Neuronal stem cell (in vitro differentiated cells): ENCODE results near the gene FNDC8.
"Not testable (repeated sequence)": the region's sequence is repeated elsewhere in the genome, so short reads cannot be mapped to it uniquely, and the experiment has no call there.

Experiments
- DNase-seq: peaks from one replicate; pipeline ENCODE4 v3.0.0-alpha.2; 2013; ENCODE audit warnings: low spot score
- H2AFZ ChIP-seq: one replicate; pipeline ENCODE4 v1.6.1; 2013; ENCODE audit warnings: mild to moderate bottlenecking, low read length, inconsistent platforms
- H2AK5ac ChIP-seq: 2 replicates; pipeline ENCODE4 v1.6.1; 2013; ENCODE audit warnings: low read depth, mild to moderate bottlenecking, inconsistent platforms, low read length, moderate library complexity, mixed read lengths
- H2BK120ac ChIP-seq: 2 replicates; pipeline ENCODE4 v1.6.1; 2013; ENCODE audit warnings: low read depth, mild to moderate bottlenecking, inconsistent platforms, low read length, moderate library complexity, mixed read lengths
- H2BK12ac ChIP-seq: one replicate; pipeline ENCODE4 v1.6.1; 2013; ENCODE audit warnings: low read length, inconsistent platforms
- H2BK15ac ChIP-seq: 2 replicates; pipeline ENCODE4 v1.6.1; 2013; ENCODE audit warnings: mild to moderate bottlenecking, low read length, inconsistent platforms, mixed read lengths
- H2BK5ac ChIP-seq: one replicate; pipeline ENCODE4 v1.6.1; 2013; ENCODE audit warnings: inconsistent platforms, mild to moderate bottlenecking, low read length, moderate library complexity
- H3K14ac ChIP-seq: one replicate; pipeline ENCODE4 v1.6.1; 2013; ENCODE audit warnings: low read length, inconsistent platforms
- H3K18ac ChIP-seq: 2 replicates; pipeline ENCODE4 v1.6.1; 2013; ENCODE audit warnings: low read length, inconsistent platforms
- H3K23ac ChIP-seq: 2 replicates; pipeline ENCODE4 v1.6.1; 2013; ENCODE audit warnings: low read depth, mild to moderate bottlenecking, mixed read lengths, low read length, inconsistent platforms; ENCODE audit not compliant: poor library complexity
- H3K27ac ChIP-seq: replicated peaks from 3 replicates; pipeline ENCODE4 v1.5.1; 2013; ENCODE audit warnings: low read length, inconsistent platforms
- H3K27me3 ChIP-seq, 3 experiments: 2 replicates each; pipeline ENCODE4 v1.6.1; 2013; ENCODE audit warnings: low read length in 3 of 3, mild to moderate bottlenecking in 2 of 3, inconsistent platforms in 1 of 3, low read depth in 1 of 3, mixed read lengths in 1 of 3, moderate library complexity in 1 of 3; ENCODE audit not compliant: control insufficient read depth in 3 of 3, insufficient read depth in 3 of 3
- H3K36me3 ChIP-seq, 2 donors: replicated peaks in 1 of 2; 2 replicates each; pipeline ENCODE4 v1.6.1; 2013; ENCODE audit warnings: low read length in 2 of 2; ENCODE audit not compliant: control insufficient read depth in 2 of 2, insufficient read depth in 2 of 2
- H3K4ac ChIP-seq: 2 replicates; pipeline ENCODE4 v1.6.1; 2013; ENCODE audit warnings: inconsistent platforms, mild to moderate bottlenecking, low read length, moderate library complexity
- H3K4me1 ChIP-seq, 2 donors: 1 replicate in 1 of 2; 2 replicates in 1 of 2; pipeline ENCODE4 v1.6.1; 2013; ENCODE audit warnings: low read length in 2 of 2, low read depth in 1 of 2; ENCODE audit not compliant: control insufficient read depth in 2 of 2, insufficient read depth in 1 of 2
- H3K4me2 ChIP-seq: one replicate; pipeline ENCODE4 v1.6.1; 2013; ENCODE audit warnings: mild to moderate bottlenecking, low read length, inconsistent platforms; ENCODE audit not compliant: insufficient read depth, poor library complexity, severe bottlenecking
- H3K4me3 ChIP-seq, 2 donors: 2 replicates each; pipeline ENCODE4 v1.5.1; 2013; ENCODE audit warnings: low read length in 2 of 2, mild to moderate bottlenecking in 2 of 2, inconsistent platforms in 1 of 2, moderate library complexity in 1 of 2
- H3K79me1 ChIP-seq: one replicate; pipeline ENCODE4 v1.6.1; 2013; ENCODE audit warnings: low read depth, mild to moderate bottlenecking, inconsistent platforms, low read length, moderate library complexity
- H3K9ac ChIP-seq: one replicate; pipeline ENCODE4 v1.6.1; 2013; ENCODE audit warnings: mild to moderate bottlenecking, low read depth, low read length, inconsistent platforms; ENCODE audit not compliant: poor library complexity
- H3K9me3 ChIP-seq, 2 donors: replicated peaks in 1 of 2; 2 replicates each; pipeline versions ENCODE3 to v1.6.1; 2013; ENCODE audit warnings: low read length in 2 of 2, mild to moderate bottlenecking in 2 of 2, inconsistent platforms in 1 of 2, low read depth in 1 of 2, mixed read lengths in 1 of 2, moderate library complexity in 1 of 2; ENCODE audit not compliant: control insufficient read depth in 2 of 2, insufficient read depth in 1 of 2
- H4K8ac ChIP-seq: one replicate; pipeline ENCODE4 v1.6.1; 2013; ENCODE audit warnings: low read depth, mild to moderate bottlenecking, inconsistent platforms, low read length, moderate library complexity
- H4K91ac ChIP-seq: one replicate; pipeline ENCODE4 v1.6.1; 2013; ENCODE audit warnings: low read length, low read depth, mild to moderate bottlenecking, inconsistent platforms; ENCODE audit not compliant: poor library complexity
- WGBS, 2 donors: extraction: QIAGEN DNeasy Blood & Tissue Kit; methylation state at CpG; one replicate each; pipeline ENCODE4 v1.1.7; 2013; ENCODE audit warnings: missing lambda C conversion rate in 2 of 2, mixed read lengths in 1 of 2; ENCODE audit not compliant: insufficient read length in 2 of 2, insufficient replicate concordance in 1 of 2; ENCODE audit errors: extremely low coverage in 2 of 2; 5-methylcytosine and 5-hydroxymethylcytosine counted together

Gene FNDC8

DNA sequence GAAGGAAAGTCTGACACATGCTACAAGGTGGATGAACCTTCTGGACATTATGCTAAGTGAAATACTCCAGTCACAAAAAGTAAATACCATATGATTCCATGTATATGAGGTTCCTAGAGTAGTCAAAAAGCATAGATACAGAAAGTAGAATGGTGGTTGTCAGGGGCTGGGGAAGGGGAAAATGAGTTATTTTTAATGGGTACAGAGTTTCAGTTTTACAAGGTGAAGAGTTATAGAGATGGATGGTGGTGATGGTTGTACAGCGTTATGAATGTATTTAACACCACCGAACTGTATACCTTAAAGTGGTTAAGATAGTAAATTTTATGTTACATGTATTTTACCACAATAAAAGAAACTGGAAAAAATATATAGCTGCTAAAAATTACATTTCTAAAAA lies 19.7 kb upstream of the FNDC8 start:
- Histone ChIP-seq H3K18ac (no peak overlapping the region), H3K4me2 (no peak overlapping the region), H3K9ac (no peak overlapping the region), H3K14ac (no peak overlapping the region), H2BK120ac (no peak overlapping the region), H3K4ac (no peak overlapping the region), H3K23ac (no peak overlapping the region), H2AFZ (no peak overlapping the region), H2BK5ac (no peak overlapping the region), H3K79me1 (no peaks in the 10 kb centered on the region), H4K91ac (no peak overlapping the region), H3K4me1 (no peaks in the 10 kb centered on the region), H3K9me3 (peaks cover 0 to 2% of the 10 kb centered on the region in 2 donors), H3K27me3 (no peaks in the 10 kb centered on the region), H3K36me3 (peaks cover 34 to 84% of the 10 kb centered on the region in 2 donors), H2BK15ac (no peak overlapping the region), H2AK5ac (no peak overlapping the region), H2BK12ac (no peak overlapping the region), H3K4me3 (no peak overlapping the region), H3K27ac (no peak overlapping the region), H4K8ac (no peak overlapping the region)
- no CpG with 5 or more reads among the region's 2 CpGs for WGBS, 2 donors
- DNase-seq: no peak

DNA sequence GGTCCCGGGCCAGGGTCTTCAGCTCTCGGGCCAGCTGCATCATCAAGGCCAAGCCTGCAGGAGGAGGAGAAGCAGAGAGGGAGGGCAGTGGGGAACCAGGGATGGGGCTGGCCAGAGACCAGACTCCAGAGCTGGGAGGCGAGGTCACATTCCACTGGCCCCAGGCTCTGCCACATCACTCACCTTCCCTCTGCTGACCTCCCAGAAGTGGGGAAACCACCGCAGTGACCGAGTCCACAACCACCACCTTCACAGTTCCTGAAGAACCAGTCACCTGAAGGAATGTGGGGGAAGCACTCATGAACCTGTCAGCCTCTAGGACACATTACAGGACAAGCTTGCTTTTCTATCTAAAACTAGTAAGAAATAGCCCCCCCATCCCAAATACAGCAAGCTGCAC lies 18.1 kb upstream of the FNDC8 start:
- Histone ChIP-seq H3K79me1 (no peaks in the 10 kb centered on the region), H4K8ac (no peak overlapping the region), H2BK15ac (no peak overlapping the region), H3K27ac (no peak overlapping the region), H3K27me3 (no peaks in the 10 kb centered on the region), H3K9me3 (no peaks in the 10 kb centered on the region), H3K4me3 (no peak overlapping the region), H3K4me1 (no peaks in the 10 kb centered on the region), H2AFZ (no peak overlapping the region), H3K4me2 (no peak overlapping the region), H3K14ac (no peak overlapping the region), H2BK12ac (no peak overlapping the region), H4K91ac (no peak overlapping the region), H2BK120ac (no peak overlapping the region), H2AK5ac (no peak overlapping the region), H3K23ac (no peak overlapping the region), H3K18ac (no peak overlapping the region), H2BK5ac (no peak overlapping the region), H3K4ac (no peak overlapping the region), H3K9ac (no peak overlapping the region), H3K36me3 (peaks cover 30 to 86% of the 10 kb centered on the region in 2 donors)
- WGBS, 2 donors: no CpG with 5 or more reads among the region's 5 CpGs
- no peak for DNase-seq

DNA sequence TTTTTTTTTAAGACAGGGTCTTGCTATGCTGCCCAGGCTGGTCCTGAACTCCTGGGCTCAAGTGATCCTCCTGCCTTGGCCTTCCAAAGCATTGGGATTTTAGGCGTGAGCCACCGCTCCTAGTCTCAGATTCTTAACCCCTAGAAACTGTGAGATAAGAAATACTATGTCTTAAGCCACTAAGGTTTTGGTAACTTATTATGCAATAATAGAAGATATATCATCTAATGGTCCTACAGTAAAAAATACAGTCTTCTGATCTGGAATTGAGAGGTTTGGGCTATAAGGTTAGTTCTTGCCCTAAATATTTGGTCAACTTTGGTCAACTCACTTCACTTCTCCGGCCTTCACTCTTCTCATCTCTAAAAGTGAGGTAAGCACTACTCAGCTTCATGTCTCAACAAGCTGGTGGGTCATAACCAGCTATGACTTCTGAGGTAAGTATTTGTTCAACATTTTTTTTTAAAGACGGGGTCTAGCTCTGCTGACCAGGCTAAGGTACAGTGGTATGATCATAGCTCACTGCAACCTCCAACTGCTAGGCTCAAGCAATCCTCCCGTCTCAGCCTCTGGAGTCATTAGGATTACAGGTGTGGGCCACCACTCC lies 16.5 kb upstream of the FNDC8 start:
- H3K9ac ChIP-seq: no peak overlapping the region
- H2BK15ac ChIP-seq: no peak overlapping the region
- WGBS, 2 donors: no CpG with 5 or more reads among the region's 5 CpGs
- no peak overlapping the region for H2AK5ac ChIP-seq
- no peak for DNase-seq
- H3K18ac ChIP-seq: no peak overlapping the region
- H2AFZ ChIP-seq: no peak overlapping the region
- no peak overlapping the region for H2BK12ac ChIP-seq
- H4K91ac ChIP-seq: no peak overlapping the region
- no peak overlapping the region for H2BK120ac ChIP-seq
- no peak overlapping the region for H3K14ac ChIP-seq
- H3K27ac ChIP-seq: no peak overlapping the region
- no peak overlapping the region for H3K4me3 ChIP-seq
- no peaks in the 10 kb centered on the region for H3K4me1 ChIP-seq
- H3K9me3 ChIP-seq: no peaks in the 10 kb centered on the region
- no peak overlapping the region for H3K4ac ChIP-seq
- no peaks in the 10 kb centered on the region for H3K27me3 ChIP-seq
- no peak overlapping the region for H4K8ac ChIP-seq
- H3K4me2 ChIP-seq: no peak overlapping the region
- H2BK5ac ChIP-seq: no peak overlapping the region
- H3K23ac ChIP-seq: no peak overlapping the region
- H3K36me3 ChIP-seq: peaks cover 22 to 71% of the 10 kb centered on the region in 2 donors
- no peaks in the 10 kb centered on the region for H3K79me1 ChIP-seq

DNA sequence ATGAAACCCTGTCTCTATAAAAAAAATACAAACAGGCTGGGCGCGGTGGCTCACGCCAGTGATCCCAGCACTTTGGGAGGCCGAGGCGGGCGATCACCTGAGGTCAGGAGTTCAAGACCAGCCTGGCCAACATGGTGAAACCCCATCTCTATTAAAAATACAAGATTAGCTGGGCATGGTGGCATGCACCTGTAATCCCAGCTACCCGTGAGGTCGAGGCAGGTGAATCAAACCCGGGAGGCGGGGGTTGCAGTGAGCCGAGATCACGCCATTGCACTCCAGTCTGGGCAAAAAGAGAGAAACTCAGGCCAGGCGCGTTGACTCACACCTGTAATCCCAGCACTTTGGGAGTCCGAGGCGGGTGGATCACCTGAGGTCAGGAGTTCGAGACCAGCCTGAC lies 10.6 kb upstream of the FNDC8 start:
- not testable (repeated sequence) for H3K4ac ChIP-seq, H3K4me2 ChIP-seq, H2BK5ac ChIP-seq, H3K4me3 ChIP-seq, H3K79me1 ChIP-seq, H3K4me1 ChIP-seq, H3K9ac ChIP-seq, H4K91ac ChIP-seq, H2BK120ac ChIP-seq, H3K9me3 ChIP-seq, H3K18ac ChIP-seq, H2AK5ac ChIP-seq, H2AFZ ChIP-seq, H2BK12ac ChIP-seq, H2BK15ac ChIP-seq, H4K8ac ChIP-seq, DNase-seq, H3K27me3 ChIP-seq, H3K27ac ChIP-seq, H3K23ac ChIP-seq, H3K14ac ChIP-seq
- no CpG with 5 or more reads among the region's 17 CpGs for WGBS, 2 donors
- peaks cover 9 to 16% of the 10 kb centered on the region in 2 donors for H3K36me3 ChIP-seq
